HG02885 (cell line): ENCODE results near the gene HMCN2.

Source experiments
- ATAC-seq: cut with Tn5 transposase; IDR thresholded peaks from one replicate; pipeline ENCODE4 v1.9.1; 2021; ENCODE audit warnings: mild to moderate bottlenecking; ENCODE audit not compliant: unreplicated experiment, poor library complexity

The HMCN2 gene, protein sequence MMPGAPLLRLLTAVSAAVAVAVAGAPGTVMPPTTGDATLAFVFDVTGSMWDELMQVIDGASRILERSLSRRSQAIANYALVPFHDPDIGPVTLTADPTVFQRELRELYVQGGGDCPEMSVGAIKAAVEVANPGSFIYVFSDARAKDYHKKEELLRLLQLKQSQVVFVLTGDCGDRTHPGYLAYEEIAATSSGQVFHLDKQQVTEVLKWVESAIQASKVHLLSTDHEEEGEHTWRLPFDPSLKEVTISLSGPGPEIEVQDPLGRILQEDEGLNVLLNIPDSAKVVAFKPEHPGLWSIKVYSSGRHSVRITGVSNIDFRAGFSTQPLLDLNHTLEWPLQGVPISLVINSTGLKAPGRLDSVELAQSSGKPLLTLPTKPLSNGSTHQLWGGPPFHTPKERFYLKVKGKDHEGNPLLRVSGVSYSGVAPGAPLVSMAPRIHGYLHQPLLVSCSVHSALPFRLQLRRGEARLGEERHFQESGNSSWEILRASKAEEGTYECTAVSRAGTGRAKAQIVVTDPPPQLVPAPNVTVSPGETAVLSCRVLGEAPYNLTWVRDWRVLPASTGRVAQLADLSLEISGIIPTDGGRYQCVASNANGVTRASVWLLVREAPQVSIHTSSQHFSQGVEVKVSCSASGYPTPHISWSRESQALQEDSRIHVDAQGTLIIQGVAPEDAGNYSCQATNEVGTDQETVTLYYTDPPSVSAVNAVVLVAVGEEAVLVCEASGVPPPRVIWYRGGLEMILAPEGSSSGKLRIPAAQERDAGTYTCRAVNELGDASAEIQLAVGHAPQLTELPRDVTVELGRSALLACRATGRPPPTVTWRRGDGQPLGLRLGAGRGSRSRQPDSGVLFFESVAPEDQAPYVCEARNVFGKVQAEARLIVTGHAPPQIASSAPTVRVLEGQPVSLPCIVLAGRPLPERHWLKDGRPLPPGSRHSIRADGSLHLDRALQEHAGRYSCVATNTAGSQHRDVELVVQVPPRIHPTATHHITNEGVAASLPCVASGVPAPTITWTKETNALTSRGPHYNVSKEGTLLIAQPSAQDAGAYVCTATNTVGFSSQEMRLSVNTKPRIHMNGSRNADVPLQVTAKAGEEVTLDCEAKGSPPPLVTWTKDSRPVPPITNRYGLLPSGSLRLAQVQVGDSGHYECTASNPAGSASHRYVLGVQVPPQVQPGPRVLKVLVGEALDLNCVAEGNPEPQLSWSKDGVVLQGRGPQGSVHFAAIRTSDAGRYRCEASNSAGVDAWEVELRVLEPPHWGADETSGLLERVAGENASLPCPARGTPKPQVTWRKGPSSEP (N-terminal part only)

DNA sequence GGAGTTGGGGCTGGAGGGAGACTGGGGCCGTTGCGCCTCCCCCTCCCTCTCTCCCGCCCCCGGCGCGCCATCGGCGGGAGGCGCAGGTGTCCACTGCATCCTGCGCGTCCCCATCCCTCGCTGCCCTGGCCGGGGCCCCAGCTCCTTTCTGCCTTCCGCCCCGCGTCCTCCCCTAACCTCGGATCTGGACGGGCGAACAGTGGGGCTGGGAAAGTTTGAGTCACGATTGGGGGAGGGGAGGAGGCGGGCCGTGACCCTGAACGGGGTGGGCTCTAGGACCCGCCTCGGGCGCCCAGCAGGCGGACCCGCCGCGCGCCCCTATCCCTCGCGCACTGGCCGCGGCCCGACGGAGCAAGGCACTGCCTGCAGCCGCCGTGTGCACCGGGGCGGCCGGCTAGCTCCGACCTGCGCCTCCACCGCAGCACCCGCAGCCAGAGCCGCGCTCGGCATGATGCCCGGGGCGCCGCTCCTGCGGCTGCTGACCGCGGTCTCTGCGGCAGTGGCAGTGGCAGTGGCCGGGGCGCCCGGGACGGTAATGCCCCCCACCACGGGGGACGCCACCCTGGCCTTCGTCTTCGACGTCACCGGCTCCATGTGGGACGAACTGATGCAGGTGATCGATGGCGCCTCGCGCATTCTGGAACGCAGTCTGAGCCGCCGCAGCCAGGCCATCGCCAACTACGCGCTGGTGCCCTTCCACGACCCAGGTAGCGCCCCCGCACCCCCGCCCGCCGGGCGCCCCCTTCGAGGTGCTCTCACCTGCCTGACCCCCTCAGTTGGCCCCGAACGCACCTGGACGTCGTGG is at the start of gene HMCN2:
HMCN2 (plus strand) TSS at position 330 of the 805 bp plus-strand sequence; CDS start at position 449, 119 bp downstream.
- ATAC-seq: no peak

DNA sequence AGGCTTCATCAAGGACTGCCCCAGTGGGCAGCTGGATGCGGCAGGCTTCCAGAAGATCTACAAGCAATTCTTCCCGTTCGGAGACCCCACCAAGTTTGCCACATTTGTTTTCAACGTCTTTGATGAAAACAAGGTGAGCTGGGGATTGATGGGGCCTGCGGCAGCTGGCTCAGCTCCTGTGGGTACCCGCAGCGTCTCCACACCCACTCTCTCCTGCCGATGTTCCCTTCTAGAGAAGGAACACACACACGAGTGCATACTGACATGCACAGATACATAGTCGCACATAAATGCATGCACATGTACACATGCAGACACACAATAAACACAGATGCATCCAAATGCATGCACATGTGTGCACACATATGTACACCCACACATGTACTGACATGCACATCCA is 47.7 kb upstream of the HMCN2 start:
- no peak for ATAC-seq

DNA sequence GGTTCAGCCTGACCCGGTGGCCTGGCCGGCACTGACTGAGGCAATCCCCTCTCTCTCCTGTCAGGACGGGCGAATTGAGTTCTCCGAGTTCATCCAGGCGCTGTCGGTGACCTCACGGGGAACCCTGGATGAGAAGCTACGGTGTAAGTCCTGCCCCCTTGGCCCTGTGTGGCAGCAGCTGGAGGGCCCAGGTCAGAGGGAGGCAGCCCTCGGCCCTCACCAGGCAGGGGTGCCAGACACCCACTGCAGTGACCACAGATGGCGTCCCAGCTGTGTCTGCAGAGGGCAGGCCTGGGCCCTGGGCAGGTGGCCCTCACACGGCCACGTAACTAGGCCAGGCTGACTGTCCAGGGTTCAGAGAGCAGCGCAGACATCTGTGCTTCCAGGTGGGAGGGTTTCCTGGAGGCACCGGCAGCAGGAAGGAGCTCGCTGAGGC is 45.9 kb upstream of the HMCN2 start:
- ATAC-seq: no peak

DNA sequence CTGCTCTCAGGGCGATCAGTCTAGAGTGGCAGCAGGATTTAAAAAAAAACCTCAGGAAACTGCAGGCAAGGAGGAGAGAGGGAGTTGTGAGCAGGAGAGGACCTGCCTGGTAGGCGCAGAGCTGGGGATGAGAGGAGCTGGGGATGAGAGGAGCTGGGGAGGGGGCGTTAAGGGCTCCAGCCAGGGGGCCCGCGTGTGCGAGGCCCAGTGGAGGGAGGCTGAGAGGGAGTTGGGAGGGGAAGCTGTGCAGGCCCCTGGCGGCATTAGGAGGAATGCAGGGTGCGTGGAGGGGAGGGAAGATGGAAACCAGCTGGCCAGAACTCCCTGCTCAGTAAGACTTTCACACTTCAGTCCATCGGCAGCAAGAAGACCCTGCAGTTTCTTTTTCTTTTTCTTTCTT is 45.2 kb upstream of the HMCN2 start:
- ATAC-seq: no peak

DNA sequence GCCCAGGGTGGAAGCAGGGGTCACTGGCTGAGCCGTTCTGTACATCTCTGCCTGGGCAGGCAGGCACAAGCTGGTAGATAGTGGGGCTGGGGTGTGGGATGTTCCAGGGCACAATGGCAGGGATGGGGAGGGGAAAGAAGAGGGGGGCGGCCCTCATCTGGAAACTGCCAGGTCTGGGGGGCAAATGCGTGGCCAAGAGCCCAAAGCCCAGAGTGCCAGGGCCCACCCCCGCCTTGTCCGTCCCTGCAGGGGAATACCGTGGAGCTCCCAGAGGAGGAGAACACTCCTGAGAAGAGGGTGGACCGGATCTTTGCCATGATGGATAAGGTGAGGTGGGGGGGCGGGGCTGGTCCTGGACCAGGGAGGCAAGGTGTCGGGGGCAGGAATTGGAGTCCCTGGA is 42.7 kb upstream of the HMCN2 start:
- no peak for ATAC-seq

DNA sequence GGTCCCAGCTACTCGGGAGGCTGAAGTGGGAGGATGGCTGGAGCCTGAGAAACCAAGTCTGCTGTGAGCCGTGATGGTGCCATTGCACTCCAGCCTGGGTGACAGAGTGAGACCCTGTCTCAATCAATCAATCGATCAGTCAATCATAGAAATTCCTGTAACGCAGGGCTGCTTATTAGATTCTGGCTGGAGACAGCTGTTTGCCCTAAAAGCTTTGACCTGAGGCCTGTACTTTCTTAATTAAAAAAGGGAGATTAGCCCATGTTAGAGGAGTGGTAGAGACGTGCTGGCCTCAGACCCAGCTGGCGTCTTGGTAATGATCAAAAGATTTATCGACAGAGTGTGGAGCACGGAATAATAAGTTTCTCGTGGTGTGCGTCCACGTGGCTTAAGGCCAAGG is 40.5 kb upstream of the HMCN2 start:
- ATAC-seq: no peak

DNA sequence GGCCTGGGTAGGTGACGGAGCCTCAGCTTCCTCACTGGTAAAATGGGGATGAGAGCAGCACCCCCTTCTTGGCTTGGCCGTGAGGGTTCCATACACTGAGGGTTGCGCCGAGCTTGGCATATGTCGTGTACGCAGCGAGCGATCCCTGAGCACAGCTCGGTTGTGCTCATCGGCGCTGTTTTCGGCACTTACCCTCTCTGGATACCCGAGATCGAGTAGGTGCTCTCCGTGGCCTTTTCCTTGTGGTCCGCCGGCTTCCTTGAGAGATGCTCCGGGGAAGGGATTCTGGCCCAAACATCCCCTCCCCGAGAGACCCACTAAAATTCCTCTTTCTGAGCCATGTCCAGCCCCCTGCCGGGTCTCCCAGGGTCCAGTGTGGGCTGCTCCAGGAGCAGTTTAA is 40.0 kb upstream of the HMCN2 start:
- ATAC-seq: no peak

DNA sequence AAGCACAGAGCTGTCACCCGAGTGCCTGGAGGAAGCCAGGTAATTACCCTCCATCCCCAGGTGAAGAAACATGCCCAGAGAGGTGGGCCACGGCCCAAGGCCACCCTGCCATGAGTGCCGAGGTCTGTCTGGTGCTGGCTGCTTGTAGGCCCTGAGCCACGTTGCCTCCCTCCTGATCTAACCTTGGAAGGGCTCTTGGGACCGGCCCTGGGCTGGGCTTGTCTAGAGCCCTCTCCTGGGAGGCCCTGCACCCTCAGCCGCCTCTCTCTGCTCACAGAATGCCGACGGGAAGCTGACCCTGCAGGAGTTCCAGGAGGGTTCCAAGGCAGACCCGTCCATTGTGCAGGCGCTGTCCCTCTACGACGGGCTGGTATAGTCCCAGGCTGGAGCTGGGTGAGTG is 39.4 kb upstream of the HMCN2 start:
- ATAC-seq: no peak

DNA sequence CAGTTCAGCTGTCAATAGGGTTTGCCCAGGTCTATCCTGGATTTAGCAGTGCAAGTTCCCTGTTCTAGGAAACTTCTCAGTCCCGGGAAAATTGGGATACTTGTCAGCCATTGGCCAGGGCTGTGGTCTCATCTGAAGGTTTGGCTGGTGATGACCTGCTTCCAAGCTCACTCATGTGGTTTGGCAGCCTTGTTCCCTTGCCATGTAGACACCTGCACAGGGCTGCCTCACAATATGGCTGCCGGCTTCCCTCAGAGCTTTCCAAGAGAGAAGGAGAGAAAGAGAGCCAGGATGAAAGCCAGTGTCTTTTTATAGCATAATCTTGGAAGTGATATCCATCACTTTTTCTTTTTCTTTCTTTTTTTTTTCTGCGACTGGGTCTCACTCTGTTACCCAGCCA is 37.7 kb upstream of the HMCN2 start:
- ATAC-seq: no peak

DNA sequence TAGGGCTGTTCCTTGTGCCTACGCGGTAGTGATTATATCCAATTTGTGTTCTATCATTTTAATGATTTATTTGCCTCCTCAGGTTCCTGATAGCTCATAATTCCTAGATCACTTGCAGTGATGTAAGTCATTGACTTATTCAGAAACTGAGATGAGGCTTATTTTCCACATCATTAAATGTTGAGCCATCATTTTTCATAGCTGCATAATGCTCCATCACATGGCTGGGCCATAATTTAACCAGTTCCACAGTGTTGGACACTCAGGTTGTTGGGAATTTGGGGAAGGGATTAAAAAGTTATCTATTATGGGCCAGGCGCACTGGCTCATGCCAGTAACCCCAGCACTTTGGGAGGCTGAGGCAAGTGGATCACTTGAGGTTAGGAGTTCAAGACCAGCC is 35.8 kb upstream of the HMCN2 start:
- no peak for ATAC-seq

DNA sequence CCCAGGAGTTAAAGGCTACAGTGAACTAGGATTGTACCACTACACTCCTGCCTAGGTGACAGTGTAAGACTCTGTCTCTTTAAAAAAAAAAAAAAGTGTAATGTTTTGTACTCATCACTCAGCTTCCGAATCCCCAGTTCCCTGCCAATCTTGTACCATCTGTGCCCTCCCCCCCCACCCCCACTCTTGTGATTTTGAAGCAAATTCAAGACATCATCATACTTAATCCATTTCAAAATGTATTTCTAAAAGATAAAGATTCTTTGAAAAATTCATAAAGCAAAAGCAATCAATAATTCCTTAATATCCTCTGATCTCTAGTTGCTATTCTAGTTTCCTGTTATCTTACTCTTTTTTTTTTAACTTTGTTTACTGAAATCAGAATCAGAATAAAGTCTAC is 34.9 kb upstream of the HMCN2 start:
- no peak for ATAC-seq

DNA sequence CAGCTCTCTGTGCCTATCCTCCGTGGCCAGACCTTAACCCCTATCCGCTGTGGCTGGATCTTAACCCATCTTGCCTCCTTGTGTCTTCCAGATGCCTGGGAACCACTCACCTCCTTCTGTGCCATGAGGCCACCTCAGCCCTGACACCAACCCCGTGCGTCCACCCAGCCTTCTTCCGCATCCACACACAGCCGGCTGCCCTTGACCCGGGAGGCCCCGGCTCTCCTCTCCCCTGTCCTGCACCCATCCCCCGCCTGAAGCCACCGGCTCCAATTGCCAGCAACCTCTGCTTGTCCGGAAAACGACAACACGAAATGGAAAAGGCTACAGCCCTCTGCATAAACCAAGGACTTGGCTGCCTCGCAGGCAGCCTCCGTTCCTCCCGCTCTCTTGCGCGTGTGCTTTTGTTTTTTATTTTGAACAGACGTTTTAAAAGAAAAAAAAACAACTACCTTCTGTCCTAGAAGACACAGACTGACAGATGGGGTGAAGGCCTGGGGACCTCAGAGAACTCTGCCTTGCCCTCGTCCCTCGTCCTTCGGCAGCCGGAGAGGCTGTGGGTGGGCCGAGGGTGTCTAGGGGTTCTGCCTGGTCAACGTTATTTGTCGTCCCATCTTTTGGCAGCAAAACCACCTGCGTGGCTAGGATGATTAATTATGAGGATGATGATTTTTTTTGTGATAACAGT is 32.5 kb upstream of the HMCN2 start:
- ATAC-seq: no peak

DNA sequence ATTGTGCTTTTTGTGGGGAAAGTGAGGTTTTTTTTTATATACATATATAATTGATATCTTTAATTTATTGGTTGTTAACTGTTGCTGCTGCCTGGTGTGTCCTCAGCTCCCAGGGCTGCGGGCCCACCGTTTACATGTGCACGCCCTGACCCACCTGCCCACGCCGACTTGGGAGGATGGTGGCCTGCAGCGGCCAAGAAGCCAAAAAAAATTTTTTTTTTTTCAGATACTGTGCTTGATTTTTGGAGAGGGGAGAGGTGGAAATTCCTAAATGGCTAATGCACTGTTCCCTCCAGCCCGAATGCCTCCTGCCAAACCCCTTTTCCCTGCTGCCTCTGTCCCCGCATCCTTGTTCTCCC is 32.0 kb upstream of the HMCN2 start:
- no peak for ATAC-seq

DNA sequence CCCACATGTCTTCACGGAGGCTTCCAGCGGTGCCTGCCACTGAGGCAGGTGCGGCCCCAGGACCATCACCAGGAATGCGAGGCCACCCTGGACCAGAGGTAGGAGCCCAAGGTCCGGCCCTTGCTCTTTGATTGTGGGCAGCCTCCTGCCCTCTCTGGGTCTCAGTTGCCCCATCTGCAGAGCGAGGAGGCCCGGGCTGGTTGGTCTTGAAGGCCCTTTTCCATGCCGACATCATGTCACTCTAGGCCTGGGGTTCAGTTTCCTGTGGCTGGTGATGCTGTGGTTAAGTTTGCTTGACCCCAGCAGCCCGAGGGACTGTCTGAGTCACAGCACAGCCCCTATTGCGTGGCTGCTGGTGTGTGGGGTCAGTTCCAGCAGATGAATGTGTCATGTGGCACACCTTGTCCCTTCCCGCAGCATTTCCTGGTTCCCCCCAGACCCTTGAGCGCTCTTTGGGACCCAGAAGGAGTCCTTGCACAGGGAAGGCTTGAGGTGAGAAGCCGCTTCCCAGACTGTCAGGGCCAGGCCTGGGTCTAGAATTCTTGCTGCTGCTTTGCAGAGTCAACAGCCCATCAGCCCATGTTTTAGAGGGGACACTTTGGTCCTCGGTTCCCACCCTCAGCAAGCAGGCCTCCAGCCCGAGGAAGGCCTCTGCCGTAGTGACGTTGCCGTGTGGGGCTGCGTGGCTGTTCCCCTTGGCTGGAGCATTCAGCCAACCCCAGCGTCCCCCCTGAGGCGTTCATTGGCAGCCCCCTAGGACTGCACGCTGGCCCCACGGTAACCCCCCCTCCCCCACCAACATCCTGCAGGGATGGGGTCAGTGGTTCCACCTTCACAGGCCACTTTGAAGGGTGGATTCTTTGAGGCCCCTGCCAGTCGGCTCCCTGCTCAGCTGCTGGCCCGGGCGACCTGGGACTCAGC is 31.0 kb upstream of the HMCN2 start:
- no peak for ATAC-seq

DNA sequence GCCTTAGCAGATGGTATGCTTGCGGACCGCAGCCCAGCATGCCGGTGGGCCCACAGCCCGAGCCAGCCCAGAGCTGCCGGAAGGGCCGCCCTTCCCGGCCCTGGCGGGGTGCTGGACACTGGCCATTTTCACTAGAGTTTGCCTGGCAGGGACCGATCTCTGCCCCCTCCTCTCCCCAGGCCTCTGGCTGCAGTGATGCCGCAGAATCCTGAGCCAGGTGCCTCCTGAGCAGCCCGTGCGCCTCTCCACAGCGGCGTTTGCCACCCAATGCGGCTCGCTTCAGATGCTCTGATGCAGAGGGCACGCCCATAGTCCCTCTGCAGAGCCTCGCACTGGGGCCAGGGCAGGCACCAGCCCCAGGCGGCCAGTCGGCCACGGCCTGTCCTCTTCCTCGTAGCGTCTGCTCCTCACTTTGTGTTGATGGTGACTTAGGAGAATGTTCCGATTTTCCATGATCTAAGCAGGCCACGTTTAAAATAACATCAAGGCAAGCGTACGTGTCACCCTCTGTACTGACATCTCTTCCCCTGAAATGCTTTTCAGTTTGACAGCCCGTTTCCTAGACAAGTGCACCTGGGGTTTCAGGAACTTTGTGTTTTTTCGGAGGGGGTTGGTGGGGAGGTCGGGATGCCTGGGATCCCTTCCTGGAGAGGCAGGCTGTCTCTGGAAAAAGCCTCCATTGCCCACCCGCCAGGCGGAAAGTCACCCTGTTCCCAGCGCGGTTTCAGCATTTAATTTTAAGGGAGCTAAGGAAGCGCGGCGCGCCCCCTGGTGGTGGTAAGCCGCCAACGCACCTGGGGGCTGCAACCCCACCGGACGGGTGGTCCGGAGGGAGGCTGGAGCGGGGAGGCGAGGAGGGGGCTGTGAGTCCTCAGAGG is 29.8 kb upstream of the HMCN2 start:
- ATAC-seq: no peak

DNA sequence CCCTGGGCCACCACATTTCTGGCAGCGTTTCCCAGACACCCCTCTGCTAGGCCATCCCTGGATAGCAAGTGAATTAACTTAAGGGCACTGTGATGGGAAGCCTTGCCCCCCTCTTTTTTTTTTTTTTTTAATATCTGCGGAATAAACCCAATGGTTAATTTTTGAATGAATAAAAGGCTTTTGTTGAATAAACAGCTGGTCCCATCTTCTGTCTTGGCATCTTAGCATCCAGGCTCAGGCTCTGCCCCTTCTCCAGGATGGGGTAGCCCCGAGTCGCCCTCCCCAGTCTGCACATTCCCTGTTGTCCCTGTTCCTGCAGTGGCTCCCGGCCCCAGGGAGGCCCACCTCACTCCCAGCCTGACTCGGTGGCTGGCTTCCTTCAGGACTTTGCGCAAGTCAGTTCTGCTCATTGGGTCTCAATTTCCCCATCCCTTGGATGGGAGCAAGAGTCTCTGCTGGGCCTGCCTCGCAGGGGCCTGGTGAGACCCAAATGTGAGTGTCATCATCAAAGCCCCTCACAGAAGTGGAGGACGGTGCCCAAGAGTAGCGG is 29.0 kb upstream of the HMCN2 start:
- ATAC-seq: no peak

DNA sequence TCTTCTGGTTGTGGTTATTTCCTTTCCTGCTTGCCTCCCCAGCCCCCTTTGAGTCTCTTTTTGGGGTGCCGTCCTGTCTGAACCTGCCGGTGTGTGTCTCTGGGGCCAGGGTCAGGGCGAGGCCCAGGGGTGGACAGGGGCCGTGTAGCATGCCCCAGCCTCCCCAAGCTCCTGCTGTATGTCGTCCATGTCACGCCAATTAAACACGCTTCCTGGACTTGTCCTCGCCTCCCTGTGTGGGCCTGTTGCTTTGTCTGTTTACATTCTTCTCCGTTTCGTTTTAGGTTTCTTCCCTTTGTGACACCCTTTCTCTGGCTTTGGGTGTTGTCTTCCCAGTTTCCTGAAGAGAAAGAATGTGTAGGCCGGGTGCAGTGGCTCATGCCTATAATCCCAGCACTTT is 28.5 kb upstream of the HMCN2 start:
- no peak for ATAC-seq
